GM20000 (cell line): ENCODE data around the gene ZNF438.

Source experiments
- DNase-seq: peaks from one replicate; pipeline ENCODE4 v3.0.0; 2012; ENCODE audit warnings: low spot score
- TF ChIP-seq, protein P1 (sequence below): IDR thresholded peaks from 2 replicates; pipeline ENCODE4 v1.5.1; 2012; ENCODE audit warnings: mild to moderate bottlenecking, control low read depth; ENCODE audit errors: extremely low read depth, missing control alignments

ZNF438 gene

GRCh38 chr10:31011665-31012022 lies 20.0 kb downstream of the ZNF438 start:
- TF ChIP-seq, protein P1, sequence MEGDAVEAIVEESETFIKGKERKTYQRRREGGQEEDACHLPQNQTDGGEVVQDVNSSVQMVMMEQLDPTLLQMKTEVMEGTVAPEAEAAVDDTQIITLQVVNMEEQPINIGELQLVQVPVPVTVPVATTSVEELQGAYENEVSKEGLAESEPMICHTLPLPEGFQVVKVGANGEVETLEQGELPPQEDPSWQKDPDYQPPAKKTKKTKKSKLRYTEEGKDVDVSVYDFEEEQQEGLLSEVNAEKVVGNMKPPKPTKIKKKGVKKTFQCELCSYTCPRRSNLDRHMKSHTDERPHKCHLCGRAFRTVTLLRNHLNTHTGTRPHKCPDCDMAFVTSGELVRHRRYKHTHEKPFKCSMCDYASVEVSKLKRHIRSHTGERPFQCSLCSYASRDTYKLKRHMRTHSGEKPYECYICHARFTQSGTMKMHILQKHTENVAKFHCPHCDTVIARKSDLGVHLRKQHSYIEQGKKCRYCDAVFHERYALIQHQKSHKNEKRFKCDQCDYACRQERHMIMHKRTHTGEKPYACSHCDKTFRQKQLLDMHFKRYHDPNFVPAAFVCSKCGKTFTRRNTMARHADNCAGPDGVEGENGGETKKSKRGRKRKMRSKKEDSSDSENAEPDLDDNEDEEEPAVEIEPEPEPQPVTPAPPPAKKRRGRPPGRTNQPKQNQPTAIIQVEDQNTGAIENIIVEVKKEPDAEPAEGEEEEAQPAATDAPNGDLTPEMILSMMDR, result no peak
- no peak for DNase-seq

GRCh38 chr10:31011017-31011664 lies 20.5 kb downstream of the ZNF438 start:
- no peak for DNase-seq
- TF ChIP-seq, protein P1, result no peak

DNA sequence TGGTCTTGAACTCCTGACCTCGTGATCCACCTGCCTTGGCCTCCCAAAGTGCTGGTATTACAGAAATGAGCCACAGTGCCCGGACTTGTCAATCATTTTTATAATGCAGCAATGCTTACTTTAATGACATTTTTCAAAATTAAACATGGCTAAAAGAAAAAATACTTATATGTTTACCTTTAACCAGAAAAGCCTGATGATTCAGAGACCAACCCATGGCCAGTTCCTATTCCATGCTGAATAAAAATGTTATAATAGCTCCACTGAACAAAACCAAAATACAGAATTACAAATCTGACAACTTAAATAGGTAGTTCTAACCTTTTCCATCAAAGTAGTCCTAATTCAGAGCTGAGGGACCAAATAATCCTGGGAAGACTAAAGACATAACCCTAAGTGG lies 21.6 kb downstream of the ZNF438 start:
- no peak for DNase-seq
- TF ChIP-seq, protein P1, result no peak

DNA sequence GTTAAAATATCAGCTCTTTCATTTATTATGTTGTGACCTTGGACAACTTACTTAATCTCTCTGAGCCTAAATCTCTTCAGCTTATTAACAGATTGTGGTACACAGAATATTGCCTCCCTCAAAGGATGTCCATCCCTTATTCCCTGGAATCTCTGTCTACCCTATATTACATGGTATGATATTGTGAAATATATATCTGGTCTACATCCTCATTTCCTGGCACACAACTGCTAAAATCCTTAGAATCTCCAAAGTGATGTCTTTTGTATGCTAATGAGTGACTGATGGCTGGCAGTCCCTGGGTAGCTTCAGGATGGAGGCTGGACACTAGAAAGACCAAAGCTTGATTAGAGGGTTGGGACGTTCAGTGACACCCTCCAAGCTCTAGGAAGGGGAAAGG lies 25.8 kb downstream of the ZNF438 start:
- TF ChIP-seq, protein P1, result no peak
- DNase-seq, result no peak

GRCh38 chr10:31004611-31005193 lies 27.0 kb downstream of the ZNF438 start:
- TF ChIP-seq, protein P1, result no peak
- DNase-seq, result no peak

DNA sequence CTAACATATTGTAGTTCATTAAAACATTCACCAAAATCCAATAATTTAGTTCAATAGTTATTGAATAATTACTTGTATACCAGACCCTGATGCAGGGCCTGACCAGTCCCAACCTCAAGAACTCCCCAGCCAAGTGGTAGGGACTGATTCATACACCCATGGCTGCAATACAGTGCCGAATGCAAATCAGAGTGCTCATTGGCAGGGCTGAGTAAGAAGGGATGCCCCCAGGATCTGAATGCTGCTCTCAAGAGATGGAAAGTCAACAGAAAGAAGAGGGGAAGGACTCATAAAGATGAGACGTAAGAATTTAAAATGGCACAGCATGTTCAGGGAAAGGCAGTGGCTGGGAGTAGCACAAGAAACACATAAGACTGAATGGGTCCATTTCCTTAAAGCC lies 29.9 kb downstream of the ZNF438 start:
- no peak for DNase-seq
- TF ChIP-seq, protein P1, result no peak

DNA sequence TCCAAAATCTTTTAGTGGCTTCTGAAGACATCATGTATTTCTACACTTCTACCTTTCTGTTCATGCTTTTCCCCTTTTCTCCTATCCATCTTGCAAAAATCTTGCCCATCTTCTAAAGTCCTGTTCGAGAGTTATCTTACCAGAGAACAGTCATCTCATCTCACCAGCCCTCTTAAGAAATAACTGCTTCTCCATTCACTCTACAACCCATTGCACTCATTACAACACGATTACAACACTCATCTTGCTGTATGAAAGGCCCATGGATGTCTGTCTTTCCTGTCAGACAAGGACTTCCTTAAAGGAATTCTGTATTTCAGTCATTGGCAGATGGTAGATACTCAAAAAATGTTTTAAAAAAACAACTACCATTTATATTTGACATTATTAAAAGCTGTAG lies 30.8 kb downstream of the ZNF438 start:
- TF ChIP-seq, protein P1, result no peak
- DNase-seq, result no peak
